GM06990 (cell line): ENCODE data around the gene XCR1.

ENCODE experiments used
- DNase-seq: peaks from one replicate; pipeline ENCODE4 v3.0.0-alpha.2; 2011; ENCODE audit not compliant: insufficient read length; ENCODE audit errors: extremely low read depth
- H3K27me3 ChIP-seq: replicated peaks from 2 replicates; pipeline ENCODE4 v1.6.0; 2011; ENCODE audit warnings: low read length; ENCODE audit not compliant: control insufficient read depth, insufficient read depth
- H3K36me3 ChIP-seq: 2 replicates; pipeline ENCODE4 v1.5.1; 2011; ENCODE audit warnings: low read length; ENCODE audit not compliant: control insufficient read depth, insufficient read depth
- H3K4me3 ChIP-seq: replicated peaks from 2 replicates; pipeline ENCODE4 v1.5.1; 2011; ENCODE audit warnings: low read depth, mild to moderate bottlenecking, control low read depth, low read length
- CTCF ChIP-seq: IDR thresholded peaks from 2 replicates; pipeline ENCODE4 v1.5.1; 2011; ENCODE audit warnings: low read length, control low read depth, mild to moderate bottlenecking, inconsistent platforms; ENCODE audit not compliant: insufficient read depth, poor library complexity, severe bottlenecking

XCR1 gene

GRCh38 chr3:46027021-46027705 lies at the start of gene XCR1:
XCR1 (minus strand) TSS chr3:46027483; CDS start chr3:46021947, 5,536 bp downstream.
- no peak for TF ChIP-seq CTCF
- no peaks in the 10 kb centered on the region for H3K27me3 ChIP-seq
- H3K4me3 ChIP-seq = no peak within 1 kb of the TSS
- H3K36me3 ChIP-seq = no peaks in the 10 kb centered on the region
- DNase-seq = no peak

GRCh38 chr3:46076606-46077005 lies 49.3 kb upstream of the XCR1 start:
- H3K4me3 ChIP-seq = no peak overlapping the region
- TF ChIP-seq CTCF = peak; percentile 25
- DNase-seq = no peak

GRCh38 chr3:46075816-46076215 lies 48.5 kb upstream of the XCR1 start:
- Histone ChIP-seq H3K27me3 (no peaks in the 10 kb centered on the region), H3K36me3 (no peaks in the 10 kb centered on the region), H3K4me3 (no peak overlapping the region)
- DNase-seq = no peak
- TF ChIP-seq CTCF = no peak

More at GRCh38 chr3:46076606-46077005, 49.3 kb upstream of the XCR1 start:
- Histone ChIP-seq H3K27me3 (no peaks in the 10 kb centered on the region), H3K36me3 (no peaks in the 10 kb centered on the region)

GRCh38 chr3:46071222-46071858 lies 44.1 kb upstream of the XCR1 start:
- Histone ChIP-seq H3K36me3 (no peaks in the 10 kb centered on the region), H3K4me3 (no peak overlapping the region), H3K27me3 (no peaks in the 10 kb centered on the region)
- TF ChIP-seq CTCF = no peak
- DNase-seq = no peak

- no peaks in the 10 kb centered on the region for H3K36me3 ChIP-seq
- DNase-seq = no peak
- no peak for TF ChIP-seq CTCF
- H3K4me3 ChIP-seq = no peak overlapping the region
- H3K27me3 ChIP-seq = no peaks in the 10 kb centered on the region
Observed at GRCh38 chr3:46070595-46071093, 43.4 kb upstream of the XCR1 start.
